Endothelial cell of umbilical vein (primary cell): Measurements from ENCODE around the gene TEX54. TPM values are rescaled to one million over a fixed set of nuclear protein-coding genes. Genes with fewer than 3 reads are reported as not detected.
A peak's percentile ranks its signal among the peaks of the same experiment; 100 is the strongest.

ENCODE experiments used
- BruUV-seq: library from RNA; stranded (reverse); fragments of 400-500 nt; replicated peaks from 2 replicates; lab custom pipeline; 2021; lab: Mats Ljungman, UMichigan
- CTCF ChIA-PET: fragments of 300-600, 350-600 bp; sonication (Branson Sonifier 250); formaldehyde crosslinking; loops from one replicate; lab custom pipeline; 2021; ENCODE audit warnings: antibody characterized with exemption, inconsistent platforms; lab: Charles Lee
- POLR2A ChIA-PET: fragments of 300-600, 350-600 bp; sonication (Branson Sonifier 250); formaldehyde crosslinking; loops from one replicate; lab custom pipeline; 2021; ENCODE audit warnings: antibody characterized with exemption, inconsistent platforms; lab: Charles Lee
- DNase-seq: peaks from one replicate; pipeline ENCODE4 v3.0.0-alpha.2; 2011; ENCODE audit warnings: low read depth, low spot score
- FAIRE-seq: peaks from 2 replicates; lab custom pipeline; 2011; peaks lifted over from hg19 to GRCh38; lab: Jason Lieb, UNC
- H2AFZ ChIP-seq: 2 replicates; pipeline ENCODE4 v1.6.0; 2012; ENCODE audit warnings: low read depth, low read length, control low read depth, inconsistent platforms
- H3K27ac ChIP-seq: 2 replicates; pipeline ENCODE4 v1.5.1; 2011; ENCODE audit warnings: low read depth, mild to moderate bottlenecking, control low read depth, low read length, moderate library complexity; ENCODE audit not compliant: insufficient read depth
- H3K27me3 ChIP-seq, 2 experiments: 2 replicates each; pipeline versions ENCODE4 v1.6.0 to v1.6.1; 2011; ENCODE audit warnings: low read length in 2 of 2, mixed read lengths in 1 of 2; ENCODE audit not compliant: control insufficient read depth in 2 of 2, insufficient read depth in 2 of 2
- H3K36me3 ChIP-seq, 2 experiments: 2 replicates in 1 of 2; 3 replicates in 1 of 2; pipeline ENCODE4 v1.5.1; 2011; ENCODE audit warnings: low read length in 2 of 2, mild to moderate bottlenecking in 1 of 2, moderate library complexity in 1 of 2; ENCODE audit not compliant: control insufficient read depth in 2 of 2, insufficient read depth in 2 of 2; ENCODE audit errors: extremely low read depth in 1 of 2
- H3K4me1 ChIP-seq: 3 replicates; pipeline ENCODE4 v1.5.1; 2011; ENCODE audit warnings: mild to moderate bottlenecking, low read length; ENCODE audit not compliant: control insufficient read depth, insufficient read depth; ENCODE audit errors: extremely low read depth
- H3K4me2 ChIP-seq: 2 replicates; pipeline ENCODE4 v1.6.1; 2011; ENCODE audit warnings: low read length, control low read depth, mixed read lengths; ENCODE audit not compliant: insufficient read depth
- H3K4me3 ChIP-seq, 3 experiments: fragments of 200-600 bp in 1 of 3; sonication (generic), shearing (Covaris generic) in 1 of 3; replicated peaks in 1 of 3; 2 replicates each; pipeline ENCODE4 v1.5.1; 2011 to 2016; ENCODE audit warnings: control low read depth in 3 of 3, low read length in 3 of 3, mild to moderate bottlenecking in 2 of 3, inconsistent platforms in 1 of 3, low read depth in 1 of 3, moderate library complexity in 1 of 3; ENCODE audit not compliant: insufficient read depth in 1 of 3
- H3K79me2 ChIP-seq: 2 replicates; pipeline ENCODE4 v1.6.0; 2012; ENCODE audit warnings: low read length, inconsistent platforms; ENCODE audit not compliant: control insufficient read depth, insufficient read depth
- H3K9ac ChIP-seq: replicated peaks from 2 replicates; pipeline ENCODE3; 2011; ENCODE audit warnings: low read length, control low read depth; ENCODE audit not compliant: insufficient read depth; ENCODE audit errors: extremely low read depth
- H3K9me1 ChIP-seq: replicated peaks from 3 replicates; pipeline ENCODE4 v1.6.0; 2011; ENCODE audit warnings: mild to moderate bottlenecking, low read length; ENCODE audit not compliant: control insufficient read depth, insufficient read depth; ENCODE audit errors: extremely low read depth
- H3K9me3 ChIP-seq: replicated peaks from 2 replicates; pipeline ENCODE4 v1.5.1; 2012; ENCODE audit warnings: low read length, inconsistent platforms; ENCODE audit not compliant: control insufficient read depth, insufficient read depth
- H4K20me1 ChIP-seq: replicated peaks from 2 replicates; pipeline ENCODE3; 2011; ENCODE audit warnings: mild to moderate bottlenecking, low read length; ENCODE audit not compliant: control insufficient read depth, insufficient read depth; ENCODE audit errors: extremely low read depth
- EZH2 ChIP-seq: IDR thresholded peaks from 2 replicates; pipeline ENCODE4 v1.6.1; 2012; ENCODE audit warnings: borderline replicate concordance, low read depth, mild to moderate bottlenecking, moderate library complexity, low read length, inconsistent platforms; ENCODE audit not compliant: severe bottlenecking
- FOS ChIP-seq: IDR thresholded peaks from 2 replicates; pipeline ENCODE4 v1.6.1; 2011; ENCODE audit warnings: mild to moderate bottlenecking, low read length, moderate library complexity, borderline replicate concordance; ENCODE audit not compliant: insufficient read depth
- GATA2 ChIP-seq: IDR thresholded peaks from 2 replicates; pipeline ENCODE4 v1.7.0; 2011; ENCODE audit warnings: low read depth, mild to moderate bottlenecking, moderate library complexity, mixed read lengths, low read length; ENCODE audit not compliant: insufficient read length, insufficient read depth
- JUN ChIP-seq: IDR thresholded peaks from 2 replicates; pipeline ENCODE4 v1.6.1; 2011; ENCODE audit warnings: borderline replicate concordance, low read depth; ENCODE audit not compliant: insufficient read length, insufficient read depth
- MYC ChIP-seq: IDR thresholded peaks from one replicate; pipeline ENCODE4 v1.6.1; 2011; ENCODE audit warnings: mild to moderate bottlenecking, low read depth, low read length
- POLR2A ChIP-seq: IDR thresholded peaks from 2 replicates; pipeline ENCODE4 v1.6.1; 2012; ENCODE audit warnings: low read depth, mild to moderate bottlenecking, control low read depth, low read length
- POLR2AphosphoS5 ChIP-seq: IDR thresholded peaks from 2 replicates; pipeline ENCODE4 v1.6.1; 2012; ENCODE audit warnings: low read depth, mild to moderate bottlenecking, control low read depth, low read length, moderate library complexity; ENCODE audit not compliant: insufficient read depth
- dilution Hi-C: fragments of 300-500 bp; cut with MboI; formaldehyde crosslinking; loops from one replicate; pipeline ENCODE4 v1.15.0; 2019; ENCODE audit warnings: low sequenced_read_pairs; ENCODE audit not compliant: extremely low pct_ligation_motif_present
- intact Hi-C: fragments of 100-400 bp; cut with micrococcal nuclease; formaldehyde crosslinking; loops from one replicate; pipeline ENCODE4 v1.10.0; 2022
- polyA plus RNA-seq, 4 experiments: library from polyadenylated mRNA; depleted of rRNA in 3 of 4; stranded (reverse) in 3 of 4; unstranded in 1 of 4; fragments of >200 nt; gene quantifications; 2 replicates each; pipeline versions ENCODE4 v1.2.1 to v1.2.3, GENCODE V29; 2011 to 2012; ENCODE audit warnings: missing spikeins in 1 of 4
- total RNA-seq: library from RNA; stranded (reverse); gene quantifications from 2 replicates; pipeline ENCODE4 v1.2.3, GENCODE V29; 2021
- TF ChIP-seq, protein P1 (sequence below), 2 donors: IDR thresholded peaks; 1 replicate in 1 of 2; 2 replicates in 1 of 2; pipeline ENCODE4 v1.5.1; 2011; ENCODE audit warnings: low read length in 2 of 2, mild to moderate bottlenecking in 2 of 2, moderate library complexity in 2 of 2, control low read depth in 1 of 2, inconsistent platforms in 1 of 2, low read depth in 1 of 2; ENCODE audit not compliant: insufficient read depth in 1 of 2; ENCODE audit errors: extremely low read depth in 1 of 2
- TF ChIP-seq, protein P2 (sequence below): IDR thresholded peaks from 2 replicates; pipeline ENCODE4 v1.6.1; 2011; ENCODE audit not compliant: insufficient read depth, insufficient read length

The TEX54 gene
- total and polyA plus RNA-seq, 2 donors (not counting 3 experiments of a cell fraction or from before 2014, with no cell fraction given) = not detected

- H3K4me2 ChIP-seq = peak overlapping the region; percentile 94
- no peaks in the 10 kb centered on the region for H3K27me3 ChIP-seq
- no peaks in the 10 kb centered on the region for H3K9me1 ChIP-seq
- TSS peak; percentile 48 for BruUV-seq
- POLR2A ChIA-PET = interaction anchor here (0.5 to 2.3 kb wide), 16 partner anchors 8 to 154 kb away, joined by 3 to 25 read pairs (median 6); partner anchors contain the start of genes HNRNPUL2, TAF6L and TMEM179B
- no peaks in the 10 kb centered on the region for H3K9me3 ChIP-seq
- peaks cover 45% of the 10 kb centered on the region for H3K4me1 ChIP-seq
- CTCF ChIA-PET = interaction anchor here (0.6 to 1.7 kb wide), 17 partner anchors 15 to 290 kb away, joined by 3 to 36 read pairs (median 3); partner anchors contain the start of genes HNRNPUL2, STX5, TMEM179B and TTC9C
- dilution Hi-C loops = no loop called here
- H4K20me1 ChIP-seq = peaks cover 5% of the 10 kb centered on the region
- TF ChIP-seq, protein P1, sequence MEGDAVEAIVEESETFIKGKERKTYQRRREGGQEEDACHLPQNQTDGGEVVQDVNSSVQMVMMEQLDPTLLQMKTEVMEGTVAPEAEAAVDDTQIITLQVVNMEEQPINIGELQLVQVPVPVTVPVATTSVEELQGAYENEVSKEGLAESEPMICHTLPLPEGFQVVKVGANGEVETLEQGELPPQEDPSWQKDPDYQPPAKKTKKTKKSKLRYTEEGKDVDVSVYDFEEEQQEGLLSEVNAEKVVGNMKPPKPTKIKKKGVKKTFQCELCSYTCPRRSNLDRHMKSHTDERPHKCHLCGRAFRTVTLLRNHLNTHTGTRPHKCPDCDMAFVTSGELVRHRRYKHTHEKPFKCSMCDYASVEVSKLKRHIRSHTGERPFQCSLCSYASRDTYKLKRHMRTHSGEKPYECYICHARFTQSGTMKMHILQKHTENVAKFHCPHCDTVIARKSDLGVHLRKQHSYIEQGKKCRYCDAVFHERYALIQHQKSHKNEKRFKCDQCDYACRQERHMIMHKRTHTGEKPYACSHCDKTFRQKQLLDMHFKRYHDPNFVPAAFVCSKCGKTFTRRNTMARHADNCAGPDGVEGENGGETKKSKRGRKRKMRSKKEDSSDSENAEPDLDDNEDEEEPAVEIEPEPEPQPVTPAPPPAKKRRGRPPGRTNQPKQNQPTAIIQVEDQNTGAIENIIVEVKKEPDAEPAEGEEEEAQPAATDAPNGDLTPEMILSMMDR (IDR thresholded peaks at IDR 0.05; ENCODE audit: extremely low read depth in 1 of 2, insufficient read depth in 1 of 2, low read depth in 1 of 2, low read length in 2 of 2) = no peak
- TF ChIP-seq EZH2 = no peak
- no peak for TF ChIP-seq GATA2
- TF ChIP-seq POLR2A = peak; percentile 72
- TF ChIP-seq, protein P2, sequence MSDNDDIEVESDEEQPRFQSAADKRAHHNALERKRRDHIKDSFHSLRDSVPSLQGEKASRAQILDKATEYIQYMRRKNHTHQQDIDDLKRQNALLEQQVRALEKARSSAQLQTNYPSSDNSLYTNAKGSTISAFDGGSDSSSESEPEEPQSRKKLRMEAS = peak; percentile 45
- TF ChIP-seq JUN = peak; percentile 65
- peak; percentile 1 for TF ChIP-seq MYC
- TF ChIP-seq FOS = peak; percentile 72
- peak; percentile 48 for TF ChIP-seq POLR2AphosphoS5
- H3K36me3 ChIP-seq = peaks cover 26 to 32% of the 10 kb centered on the region in 2 experiments
- FAIRE-seq (peak; percentile 98), DNase-seq (peak; percentile 97)
- peak overlapping the region; percentile 75 to 100 (median 95) for H3K4me3 ChIP-seq
- peaks cover 58% of the 10 kb centered on the region for H3K79me2 ChIP-seq
- H3K9ac ChIP-seq = peak overlapping the region; percentile 100
- peak overlapping the region; percentile 100 for H3K27ac ChIP-seq
- intact Hi-C loops = loop anchor here (1.0 to 5.0 kb wide), 6 partner anchors 27 to 485 kb away; partner anchors contain the start of genes HNRNPUL2, TAF6L, TMEM179B and TTC9C
- H2AFZ ChIP-seq = no peak overlapping the region
Observed at GRCh38 chr11:62881579-62882430, 49.2 kb upstream of the TEX54 start.
